GM12878 (cell line): Measurements from ENCODE around the gene CCBE1. TPM values are rescaled to one million over a fixed set of nuclear protein-coding genes. Genes with fewer than 3 reads are reported as not detected.
A peak's percentile ranks its signal among the peaks of the same experiment; 100 is the strongest.

Source experiments
- ATAC-seq: fragments of 200-7000 bp; cut with Tn5 transposase; 3 replicates; pipeline ENCODE4 v1.9.1; 2020; ENCODE audit warnings: mild to moderate bottlenecking, moderate library complexity
- BruUV-seq: library from RNA; stranded (reverse); fragments of 400-500 nt; replicated peaks from 2 replicates; lab custom pipeline; 2021; lab: Mats Ljungman, UMichigan
- CTCF ChIA-PET: fragments of 300-600 bp; sonication (Branson Sonifier 250); formaldehyde crosslinking; extraction: SDS; loops from one replicate; lab custom pipeline; 2021; ENCODE audit warnings: inconsistent platforms; lab: Yijun Ruan, JAX
- POLR2A ChIA-PET: fragments of 350-600 bp; formaldehyde crosslinking; extraction: SDS; loops from one replicate; lab custom pipeline; 2021; ENCODE audit warnings: inconsistent platforms; lab: Charles Lee
- RAD21 ChIA-PET: fragments of 300-600 bp; sonication (Branson Sonifier 250); formaldehyde crosslinking; loops from one replicate; lab custom pipeline; 2023; ENCODE audit warnings: antibody characterized with exemption; ENCODE audit not compliant: unreplicated experiment; lab: Charles Lee
- SMC1A ChIA-PET: fragments of 300-600 bp; sonication (Branson Sonifier 250); formaldehyde crosslinking; loops from one replicate; lab custom pipeline; 2023; ENCODE audit not compliant: unreplicated experiment, uncharacterized antibody; lab: Charles Lee
- DNase-seq: peaks from one replicate; pipeline ENCODE4 v3.0.0-alpha.2; 2011; ENCODE audit warnings: low read depth, low spot score
- FAIRE-seq: peaks from 3 replicates; lab custom pipeline; 2011; peaks lifted over from hg19 to GRCh38; lab: Jason Lieb, UNC
- H2AFZ ChIP-seq: 2 replicates; pipeline ENCODE4 v1.6.0; 2011; ENCODE audit warnings: low read depth, low read length, control low read depth; ENCODE audit not compliant: control insufficient read depth
- H3K27ac ChIP-seq: 2 replicates; pipeline ENCODE4 v1.5.1; 2011; ENCODE audit warnings: control low read depth; ENCODE audit not compliant: control insufficient read depth, insufficient read depth
- H3K27me3 ChIP-seq, 2 experiments: replicated peaks in 1 of 2; 2 replicates each; pipeline versions ENCODE4 v1.6.0 to v1.6.1; 2011; ENCODE audit warnings: low read length in 1 of 2; ENCODE audit not compliant: control insufficient read depth in 2 of 2, insufficient read depth in 2 of 2
- H3K36me3 ChIP-seq, 2 experiments: 2 replicates each; pipeline ENCODE4 v1.5.1; 2011; ENCODE audit warnings: low read length in 1 of 2; ENCODE audit not compliant: control insufficient read depth in 2 of 2, insufficient read depth in 2 of 2
- H3K4me1 ChIP-seq: 2 replicates; pipeline ENCODE4 v1.6.1; 2011; ENCODE audit warnings: mild to moderate bottlenecking, low read length, moderate library complexity, mixed read lengths; ENCODE audit not compliant: control insufficient read depth, insufficient read depth
- H3K4me2 ChIP-seq: 2 replicates; pipeline ENCODE4 v1.6.0; 2011; ENCODE audit warnings: control low read depth; ENCODE audit not compliant: control insufficient read depth, insufficient read depth
- H3K4me3 ChIP-seq: fragments of 200-600 bp; sonication (generic); 2 replicates; pipeline ENCODE4 v1.5.1; 2016
- H3K79me2 ChIP-seq: 2 replicates; pipeline ENCODE4 v1.6.0; 2011; ENCODE audit warnings: low read length; ENCODE audit not compliant: control insufficient read depth, insufficient read depth
- H3K9ac ChIP-seq: 2 replicates; pipeline ENCODE4 v1.8.0; 2011; ENCODE audit warnings: low read length, control low read depth, mixed read lengths; ENCODE audit not compliant: control insufficient read depth, insufficient read depth
- H3K9me3 ChIP-seq: replicated peaks from 3 replicates; pipeline ENCODE4 v1.5.1; 2011; ENCODE audit warnings: mild to moderate bottlenecking, low read length; ENCODE audit not compliant: control insufficient read depth, insufficient read depth
- H4K20me1 ChIP-seq: 2 replicates; pipeline ENCODE4 v1.6.0; 2011; ENCODE audit not compliant: control insufficient read depth, insufficient read depth
- BMI1 ChIP-seq: fragments of 450-650 bp; IDR thresholded peaks from 2 replicates; pipeline ENCODE4 v1.6.1; 2016; ENCODE audit warnings: mild to moderate bottlenecking, moderate library complexity, borderline replicate concordance
- HCFC1 ChIP-seq: fragments of 150-350 bp; IDR thresholded peaks from 2 replicates; pipeline ENCODE4 v1.6.1; 2014; ENCODE audit warnings: low read length
- HDAC6 ChIP-seq: fragments of 200-600 bp; sonication (generic); IDR thresholded peaks from one replicate; pipeline ENCODE4 v1.8.0; 2017; ENCODE audit warnings: antibody characterized with exemption; ENCODE audit not compliant: unreplicated experiment
- JUND ChIP-seq: IDR thresholded peaks from 2 replicates; pipeline ENCODE4 v1.6.1; 2012; ENCODE audit warnings: low read depth, mild to moderate bottlenecking, low read length, improper control_type of control experiment, moderate library complexity
- NRF1 ChIP-seq: conservative IDR thresholded peaks from 2 replicates; pipeline ENCODE4 v1.6.1; 2011; ENCODE audit warnings: mild to moderate bottlenecking, low read depth, low read length, improper control_type of control experiment
- RELA ChIP-seq: fragments of 450-650 bp; IDR thresholded peaks from 2 replicates; pipeline ENCODE4 v1.8.0; 2014; ENCODE audit warnings: borderline replicate concordance; ENCODE audit not compliant: partially characterized antibody
- SIX5 ChIP-seq: IDR thresholded peaks from 2 replicates; pipeline ENCODE4 v1.6.1; 2011; ENCODE audit warnings: mild to moderate bottlenecking, low read depth, low read length, moderate library complexity; ENCODE audit not compliant: severe bottlenecking
- SMC3 ChIP-seq: IDR thresholded peaks from 2 replicates; pipeline ENCODE4 v1.6.1; 2011; ENCODE audit warnings: low read length, improper control_type of control experiment, borderline replicate concordance
- ZNF207 ChIP-seq: fragments of 450-650 bp; IDR thresholded peaks from 2 replicates; pipeline ENCODE4 v1.6.1; 2014; ENCODE audit warnings: antibody characterized with exemption, mild to moderate bottlenecking, borderline replicate concordance
- WGBS: methylation state at CpG from one replicate; pipeline ENCODE4 v1.1.6; 2016; ENCODE audit warnings: low lambda C conversion rate; ENCODE audit not compliant: insufficient replicate concordance, insufficient coverage; ENCODE audit errors: missing lambda C conversion rate; 5-methylcytosine and 5-hydroxymethylcytosine counted together
- in situ Hi-C: fragments of 300-500 bp; cut with MboI; formaldehyde crosslinking; loops from 9 replicates; pipeline ENCODE4 v1.14.3; 2018; ENCODE audit warnings: mixed read lengths
- intact Hi-C: fragments of 100-400 bp; cut with micrococcal nuclease; formaldehyde crosslinking; loops from one replicate; pipeline ENCODE4 v1.14.2; 2022; ENCODE audit not compliant: unreplicated experiment
- polyA plus RNA-seq, 11 experiments: library from polyadenylated mRNA; depleted of rRNA in 4 of 11; unstranded in 6 of 11; stranded (reverse) in 5 of 11; fragments of >200 nt; fragmentation: Nextera tagmentation in 4 of 11; fragmentation: Illumina TruSeq in 1 of 11; extraction: Ambion mirVana in 4 of 11; extraction: Trizol in 1 of 11; gene quantifications; 1 replicate in 1 of 11; 2 replicates in 10 of 11; pipeline versions ENCODE4 v1.2.1 to v1.2.3, GENCODE V29; 2011 to 2016; ENCODE audit warnings: inconsistent platforms in 2 of 11, missing spikeins in 2 of 11, low read depth in 1 of 11
- total RNA-seq, 4 experiments: library from RNA; depleted of rRNA in 3 of 4; stranded (reverse); fragments of >200 nt in 3 of 4; fragmentation: Illumina TruSeq in 1 of 4; extraction: Trizol in 1 of 4; gene quantifications; 2 replicates each; pipeline versions ENCODE4 v1.2.1 to v1.2.3, GENCODE V29; 2013 to 2021

The CCBE1 gene
- total and polyA plus RNA-seq, 10 of the 15 experiments (the other 5 are each of a cell fraction or from before 2014, with no cell fraction given) = 0.03 to 0.49 (median 0.04) TPM; not detected in 7

- no peaks in the 10 kb centered on the region for H4K20me1 ChIP-seq
- ChIA-PET POLR2A (no interaction called here), RAD21 (no interaction called here), SMC1A (no interaction called here), CTCF (interaction anchor here (1.6 kb wide), 1 partner anchor 17 kb away, joined by 3 read pairs; no protein-coding TSS in a partner anchor)
- ATAC-seq (no peak), FAIRE-seq (no peak), DNase-seq (no peak)
- H3K9ac ChIP-seq = no peak overlapping the region
- no peaks in the 10 kb centered on the region for H3K79me2 ChIP-seq
- peaks cover 0 to 2% of the 10 kb centered on the region in 2 experiments; a peak in 2 of 4 replicates for H3K27me3 ChIP-seq
- intact Hi-C loops = no loop called here
- H3K27ac ChIP-seq = no peak overlapping the region
- in situ Hi-C loops = no loop called here
- no peaks in the 10 kb centered on the region for H3K9me3 ChIP-seq
- no peak overlapping the region for H2AFZ ChIP-seq
- no peak overlapping the region for H3K4me2 ChIP-seq
- BruUV-seq = no TSS peak
- TF ChIP-seq BMI1 (no peak), NRF1 (no peak), HDAC6 (no peak), SMC3 (no peak), JUND (no peak)
- 6% methylated on average over 4 of the region's 4 CpGs for WGBS
- H3K4me3 ChIP-seq = no peak overlapping the region
- H3K36me3 ChIP-seq = no peaks in the 10 kb centered on the region
- H3K4me1 ChIP-seq = no peaks in the 10 kb centered on the region
Measured at GRCh38 chr18:59419386-59419785, 277.8 kb downstream of the CCBE1 start.

GRCh38 chr18:59416818-59417217 is 280.4 kb downstream of the CCBE1 start:
- RAD21 ChIA-PET = no interaction called here
- H3K4me2 ChIP-seq = no peak overlapping the region

More at GRCh38 chr18:59416818-59417217, 280.4 kb downstream of the CCBE1 start:
- Histone ChIP-seq H3K4me1 (no peaks in the 10 kb centered on the region), H2AFZ (no peak overlapping the region; the same call in 1 of the 2 replicates), H3K27ac (no peak overlapping the region), H3K9me3 (no peaks in the 10 kb centered on the region), H3K9ac (no peak overlapping the region), H3K79me2 (no peaks in the 10 kb centered on the region), H3K36me3 (no peaks in the 10 kb centered on the region), H4K20me1 (no peaks in the 10 kb centered on the region), H3K27me3 (0 out of 4 replicates have a peak, but pooled peaks cover 0 to under 1% of the 10 kb centered on the region in 2 experiments), H3K4me3 (no peak overlapping the region)
- in situ Hi-C loops = no loop called here
- CTCF ChIA-PET = no interaction called here
- WGBS = 62% methylated on average over 1 of the region's 1 CpG
- POLR2A ChIA-PET = no interaction called here
- BruUV-seq = no TSS peak
- intact Hi-C loops = no loop called here
- SMC1A ChIA-PET = no interaction called here
- no peak for DNase-seq
- ATAC-seq = no peak
- FAIRE-seq = no peak
- TF ChIP-seq HCFC1 = peak; percentile 41; the same call in 1 of the 2 replicates
- no peak for TF ChIP-seq ZNF207
- TF ChIP-seq SIX5 = peak; percentile 58
- no peak for TF ChIP-seq RELA
- no peak for TF ChIP-seq NRF1
